Mesothelial cell of epicardium (in vitro differentiated cells): ENCODE data around the gene GSG1L2. TPM values are rescaled to one million over a fixed set of nuclear protein-coding genes. Genes with fewer than 3 reads are reported as not detected.

Source experiments
- DNase-seq, 2 experiments: peaks; one replicate each; pipeline ENCODE4 v3.0.0; 2021; ENCODE audit warnings: low spot score in 2 of 2; ENCODE audit not compliant: unreplicated experiment in 2 of 2
- H3K27ac Mint-ChIP-seq: 2 replicates; pipeline ENCODE4 v1.8.0; 2021; ENCODE audit warnings: mixed read lengths
- H3K27me3 Mint-ChIP-seq: 2 replicates; pipeline ENCODE4 v1.8.0; 2021; ENCODE audit warnings: low read depth, mixed read lengths
- H3K36me3 Mint-ChIP-seq: 2 replicates; pipeline ENCODE4 v1.8.0; 2021; ENCODE audit warnings: mixed read lengths
- H3K4me1 Mint-ChIP-seq: 2 replicates; pipeline ENCODE4 v1.8.0; 2021; ENCODE audit warnings: mixed read lengths
- H3K4me3 Mint-ChIP-seq: 2 replicates; pipeline ENCODE4 v1.8.0; 2021; ENCODE audit warnings: mild to moderate bottlenecking, moderate library complexity, mixed read lengths
- H3K9me3 Mint-ChIP-seq: 2 replicates; pipeline ENCODE4 v1.8.0; 2021; ENCODE audit warnings: mixed read lengths
- CTCF ChIP-seq: fragments of 200-600 bp; sonication (generic); IDR thresholded peaks from one replicate; pipeline ENCODE4 v1.5.0; 2021; ENCODE audit warnings: antibody characterized with exemption; ENCODE audit not compliant: unreplicated experiment
- total RNA-seq: library from RNA; stranded (reverse); gene quantifications from 3 replicates; pipeline ENCODE4 v1.2.1, GENCODE V29; 2021

The GSG1L2 gene
- total RNA-seq, 1 donor from 2014 or later: not detected

DNA sequence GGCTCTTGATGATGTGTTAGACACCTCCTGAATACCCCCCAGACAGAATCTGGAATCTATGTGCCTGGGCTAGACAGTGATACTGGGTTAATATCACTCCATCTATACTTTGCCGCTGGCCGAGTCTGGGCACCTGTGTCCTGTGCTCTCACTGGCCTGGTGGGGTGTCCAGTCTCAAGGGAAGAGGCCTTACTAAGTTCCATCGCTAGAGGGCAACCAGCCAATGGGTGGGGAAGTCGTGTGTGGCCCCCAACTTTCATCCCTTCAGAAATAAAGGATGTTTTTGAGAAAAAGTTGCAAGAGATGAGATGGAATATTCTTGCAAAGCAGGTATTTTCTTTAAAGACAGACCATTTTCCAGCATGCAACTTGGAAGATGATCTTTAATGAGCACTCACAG is 2.2 kb upstream of the GSG1L2 start:
- TF ChIP-seq CTCF: no peak
- H3K4me1 Mint-ChIP-seq: peaks cover 19% of the 10 kb centered on the region
- no peaks in the 10 kb centered on the region for H3K27me3 Mint-ChIP-seq
- no peak overlapping the region for H3K4me3 Mint-ChIP-seq
- no peak for DNase-seq
- no peak overlapping the region for H3K27ac Mint-ChIP-seq
- no peaks in the 10 kb centered on the region for H3K36me3 Mint-ChIP-seq
- H3K9me3 Mint-ChIP-seq: no peaks in the 10 kb centered on the region

DNA sequence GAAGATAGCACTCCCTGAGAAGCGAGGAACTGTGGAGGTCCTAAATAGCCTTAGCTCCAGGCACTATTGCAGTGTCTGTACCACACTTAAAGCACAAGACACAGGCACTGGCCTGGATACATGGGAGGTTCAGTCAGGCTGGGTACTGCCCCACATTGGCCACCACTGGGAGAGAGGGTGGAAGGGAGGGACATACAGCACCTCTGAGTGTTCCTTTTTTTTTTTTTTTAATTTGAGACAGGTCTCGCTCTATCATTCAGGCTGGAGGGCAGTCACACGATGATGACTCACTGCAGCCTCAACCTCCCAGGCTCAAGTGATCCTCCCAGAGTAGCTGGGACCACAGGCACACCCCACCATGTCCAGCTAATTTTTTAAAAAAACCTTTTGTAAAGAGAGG is 1.4 kb downstream of the GSG1L2 start:
- H3K36me3 Mint-ChIP-seq: no peaks in the 10 kb centered on the region
- H3K27ac Mint-ChIP-seq: no peak overlapping the region
- H3K9me3 Mint-ChIP-seq: no peaks in the 10 kb centered on the region
- no peak overlapping the region for H3K4me3 Mint-ChIP-seq
- no peak for DNase-seq
- H3K4me1 Mint-ChIP-seq: peaks cover 3% of the 10 kb centered on the region
- TF ChIP-seq CTCF: no peak
- H3K27me3 Mint-ChIP-seq: no peaks in the 10 kb centered on the region

DNA sequence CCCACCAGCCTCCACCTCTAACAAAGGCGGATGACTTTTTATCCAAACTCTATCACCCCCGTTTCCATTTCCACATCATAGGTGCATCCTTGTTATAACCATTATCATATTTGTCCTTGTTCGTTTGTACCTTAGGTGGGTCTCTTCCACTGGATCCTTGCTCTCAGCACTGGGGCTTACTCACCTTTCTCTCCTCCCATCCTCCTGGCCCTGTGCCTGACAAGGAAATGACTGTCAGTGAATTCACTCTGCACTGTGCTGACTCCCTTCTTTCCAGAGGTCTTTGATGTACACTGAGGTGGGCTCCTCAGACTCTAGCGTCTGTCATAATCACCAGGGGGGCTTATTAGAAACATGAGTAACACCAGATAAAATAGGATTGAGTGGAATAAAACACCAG is 3.1 kb downstream of the GSG1L2 start:
- no peak for TF ChIP-seq CTCF
- Mint-ChIP-seq H3K4me1 (peaks cover 3% of the 10 kb centered on the region), H3K27me3 (no peaks in the 10 kb centered on the region), H3K27ac (no peak overlapping the region), H3K4me3 (no peak overlapping the region), H3K9me3 (no peaks in the 10 kb centered on the region), H3K36me3 (no peaks in the 10 kb centered on the region)
- no peak for DNase-seq

- peaks cover 3% of the 10 kb centered on the region for H3K4me1 Mint-ChIP-seq
- no peaks in the 10 kb centered on the region for H3K36me3 Mint-ChIP-seq
- no peaks in the 10 kb centered on the region for H3K27me3 Mint-ChIP-seq
- H3K4me3 Mint-ChIP-seq: no peak overlapping the region
- peak in 1 of 2 experiments; percentile 50 for DNase-seq
- no peak overlapping the region for H3K27ac Mint-ChIP-seq
- TF ChIP-seq CTCF: no peak
- no peaks in the 10 kb centered on the region for H3K9me3 Mint-ChIP-seq
Measured at GRCh38 chr17:9817086-9817485, 4.8 kb downstream of the GSG1L2 start.

- no peak for TF ChIP-seq CTCF
- Mint-ChIP-seq H3K36me3 (no peaks in the 10 kb centered on the region), H3K27me3 (no peaks in the 10 kb centered on the region), H3K4me3 (no peak overlapping the region), H3K4me1 (peaks cover 3% of the 10 kb centered on the region), H3K27ac (no peak overlapping the region), H3K9me3 (no peaks in the 10 kb centered on the region)
- DNase-seq: no peak
Measured at GRCh38 chr17:9816472-9816871, 5.4 kb downstream of the GSG1L2 start.

GRCh38 chr17:9814337-9814945 is 7.4 kb downstream of the GSG1L2 start:
- no peak overlapping the region for H3K4me3 Mint-ChIP-seq
- no peaks in the 10 kb centered on the region for H3K4me1 Mint-ChIP-seq
- peaks cover 2% of the 10 kb centered on the region for H3K27me3 Mint-ChIP-seq
- no peaks in the 10 kb centered on the region for H3K9me3 Mint-ChIP-seq
- no peak for DNase-seq
- H3K27ac Mint-ChIP-seq: no peak overlapping the region
- TF ChIP-seq CTCF: no peak
- no peaks in the 10 kb centered on the region for H3K36me3 Mint-ChIP-seq
